ENCODE data around the gene FAM168A.

The FAM168A gene

GRCh38 chr11:73410627-73411026 is 187.3 kb downstream of the FAM168A start:
- Histone ChIP-seq H3K27ac (ENCODE audit: insufficient read depth, low read length, poor library complexity, severe bottlenecking) (no peak overlapping the region), H3K4me1 (ENCODE audit: control insufficient read depth, insufficient read depth, low read length, poor library complexity, severe bottlenecking) (no peaks in the 10 kb centered on the region), H3K4me3 (ENCODE audit: insufficient read depth, low read depth, low read length, poor library complexity, severe bottlenecking) (no peak overlapping the region), H3K27me3 (replicated peaks; ENCODE audit: control insufficient read depth, insufficient read depth, low read length, poor library complexity, severe bottlenecking) (no peaks in the 10 kb centered on the region), H3K9me3 (ENCODE audit: control insufficient read depth, low read length) (no peaks in the 10 kb centered on the region), H3K36me3 (ENCODE audit: control insufficient read depth, insufficient read depth, low read length) (peaks cover 15% of the 10 kb centered on the region)
- DNase-seq = no peak

- H3K27me3 ChIP-seq (replicated peaks; ENCODE audit: control insufficient read depth, insufficient read depth, low read length, poor library complexity, severe bottlenecking) = no peaks in the 10 kb centered on the region
- H3K4me1 ChIP-seq (ENCODE audit: control insufficient read depth, insufficient read depth, low read length, poor library complexity, severe bottlenecking) = no peaks in the 10 kb centered on the region
- no peak overlapping the region for H3K4me3 ChIP-seq (ENCODE audit: insufficient read depth, low read depth, low read length, poor library complexity, severe bottlenecking)
- no peak overlapping the region for H3K27ac ChIP-seq (ENCODE audit: insufficient read depth, low read length, poor library complexity, severe bottlenecking)
- no peaks in the 10 kb centered on the region for H3K9me3 ChIP-seq (ENCODE audit: control insufficient read depth, low read length)
- no peak for DNase-seq
- peaks cover 15% of the 10 kb centered on the region for H3K36me3 ChIP-seq (ENCODE audit: control insufficient read depth, insufficient read depth, low read length)
Observed at GRCh38 chr11:73409431-73409830, 188.5 kb downstream of the FAM168A start.

- Histone ChIP-seq H3K36me3 (ENCODE audit: control insufficient read depth, insufficient read depth, low read length) (peaks cover 15% of the 10 kb centered on the region), H3K27me3 (replicated peaks; ENCODE audit: control insufficient read depth, insufficient read depth, low read length, poor library complexity, severe bottlenecking) (no peaks in the 10 kb centered on the region), H3K4me1 (ENCODE audit: control insufficient read depth, insufficient read depth, low read length, poor library complexity, severe bottlenecking) (no peaks in the 10 kb centered on the region), H3K4me3 (ENCODE audit: insufficient read depth, low read depth, low read length, poor library complexity, severe bottlenecking) (no peak overlapping the region), H3K9me3 (ENCODE audit: control insufficient read depth, low read length) (no peaks in the 10 kb centered on the region), H3K27ac (ENCODE audit: insufficient read depth, low read length, poor library complexity, severe bottlenecking) (no peak overlapping the region)
- no peak for DNase-seq
Observed at GRCh38 chr11:73406619-73407018, 191.3 kb downstream of the FAM168A start.

DNA sequence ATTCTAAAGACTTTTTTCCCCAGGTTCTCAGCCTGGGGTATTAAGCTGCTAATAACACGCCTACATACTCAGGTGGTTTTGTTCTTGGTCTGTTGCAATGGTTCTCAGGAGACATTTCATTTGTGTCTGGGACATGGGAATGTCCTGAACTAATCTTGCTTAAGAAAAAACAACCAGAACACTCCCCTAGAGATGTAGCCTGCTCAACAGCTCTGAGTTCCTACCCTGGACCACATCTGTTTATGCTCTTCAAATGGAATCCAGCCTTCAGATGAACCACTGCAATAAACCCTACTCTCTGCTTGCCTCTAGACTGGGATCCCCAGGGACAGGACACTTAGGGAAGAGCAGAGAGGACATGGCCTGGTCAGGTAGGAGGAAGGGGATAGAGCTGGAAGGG is 191.8 kb downstream of the FAM168A start:
- Histone ChIP-seq H3K4me3 (ENCODE audit: insufficient read depth, low read depth, low read length, poor library complexity, severe bottlenecking) (no peak overlapping the region), H3K27me3 (replicated peaks; ENCODE audit: control insufficient read depth, insufficient read depth, low read length, poor library complexity, severe bottlenecking) (no peaks in the 10 kb centered on the region), H3K36me3 (ENCODE audit: control insufficient read depth, insufficient read depth, low read length) (peaks cover 12% of the 10 kb centered on the region), H3K27ac (ENCODE audit: insufficient read depth, low read length, poor library complexity, severe bottlenecking) (no peak overlapping the region), H3K9me3 (ENCODE audit: control insufficient read depth, low read length) (no peaks in the 10 kb centered on the region), H3K4me1 (ENCODE audit: control insufficient read depth, insufficient read depth, low read length, poor library complexity, severe bottlenecking) (no peaks in the 10 kb centered on the region)
- DNase-seq = no peak

- H3K27ac ChIP-seq (ENCODE audit: insufficient read depth, low read length, poor library complexity, severe bottlenecking) = no peak overlapping the region
- no peaks in the 10 kb centered on the region for H3K4me1 ChIP-seq (ENCODE audit: control insufficient read depth, insufficient read depth, low read length, poor library complexity, severe bottlenecking)
- no peak for DNase-seq
- H3K27me3 ChIP-seq (replicated peaks; ENCODE audit: control insufficient read depth, insufficient read depth, low read length, poor library complexity, severe bottlenecking) = no peaks in the 10 kb centered on the region
- H3K36me3 ChIP-seq (ENCODE audit: control insufficient read depth, insufficient read depth, low read length) = peaks cover 9% of the 10 kb centered on the region
- no peak overlapping the region for H3K4me3 ChIP-seq (ENCODE audit: insufficient read depth, low read depth, low read length, poor library complexity, severe bottlenecking)
- no peaks in the 10 kb centered on the region for H3K9me3 ChIP-seq (ENCODE audit: control insufficient read depth, low read length)
Observed at GRCh38 chr11:73405146-73405510, 192.8 kb downstream of the FAM168A start.

DNA sequence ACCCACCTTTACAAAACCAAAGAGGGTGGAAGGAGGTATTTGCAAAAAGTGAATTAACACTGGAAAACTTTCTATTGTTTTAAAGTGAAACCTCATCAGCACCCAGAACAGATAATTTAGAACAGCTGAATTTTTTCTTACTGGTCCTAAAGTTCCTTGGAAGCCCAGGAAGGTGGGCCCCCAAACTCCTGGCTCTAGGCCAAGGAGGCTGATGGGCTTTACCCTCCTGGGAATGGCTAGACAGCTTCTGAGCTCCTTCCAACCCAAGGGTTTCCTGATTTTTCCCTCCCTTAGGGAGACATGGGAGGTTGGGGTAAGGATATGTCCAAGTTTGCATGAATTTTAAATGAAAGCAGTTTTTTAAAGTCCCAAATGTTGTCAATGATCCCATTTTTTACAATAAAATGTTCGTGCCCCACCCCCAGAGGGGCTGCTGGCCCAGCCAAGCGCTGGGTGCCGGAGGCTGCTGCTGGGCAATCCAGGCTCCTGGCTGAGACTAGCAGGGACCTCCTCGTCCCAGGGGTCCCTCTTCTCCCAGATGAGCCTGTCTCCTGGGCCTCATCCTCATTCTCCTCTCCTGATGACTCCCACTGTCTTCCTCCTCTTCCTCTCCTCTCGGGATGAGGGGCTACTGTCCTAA is 193.3 kb downstream of the FAM168A start:
- no peaks in the 10 kb centered on the region for H3K4me1 ChIP-seq (ENCODE audit: control insufficient read depth, insufficient read depth, low read length, poor library complexity, severe bottlenecking)
- no peak overlapping the region for H3K27ac ChIP-seq (ENCODE audit: insufficient read depth, low read length, poor library complexity, severe bottlenecking)
- H3K9me3 ChIP-seq (ENCODE audit: control insufficient read depth, low read length) = no peaks in the 10 kb centered on the region
- H3K27me3 ChIP-seq (replicated peaks; ENCODE audit: control insufficient read depth, insufficient read depth, low read length, poor library complexity, severe bottlenecking) = no peaks in the 10 kb centered on the region
- no peak overlapping the region for H3K4me3 ChIP-seq (ENCODE audit: insufficient read depth, low read depth, low read length, poor library complexity, severe bottlenecking)
- DNase-seq = no peak
- H3K36me3 ChIP-seq (ENCODE audit: control insufficient read depth, insufficient read depth, low read length) = peaks cover 9% of the 10 kb centered on the region

DNA sequence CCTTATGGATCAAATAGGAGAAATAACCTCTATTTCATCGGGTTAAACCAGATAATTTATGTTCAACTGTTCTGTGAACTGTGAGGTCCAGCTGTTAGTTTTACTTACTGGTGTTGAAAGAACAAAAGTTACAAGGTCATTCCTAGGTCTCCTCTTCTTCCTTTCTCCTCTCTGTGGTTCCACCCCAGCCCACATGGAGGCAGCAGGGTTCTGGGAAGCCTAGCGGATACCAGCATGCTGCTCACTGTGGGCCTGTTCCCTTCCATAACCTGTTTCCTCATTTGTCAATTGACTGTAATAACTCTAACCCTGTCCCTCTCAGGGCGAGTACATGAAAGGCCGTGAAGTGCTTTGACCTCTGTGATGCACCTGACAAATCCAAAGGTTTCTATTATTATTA is 193.9 kb downstream of the FAM168A start:
- no peak for DNase-seq
- H3K4me3 ChIP-seq (ENCODE audit: insufficient read depth, low read depth, low read length, poor library complexity, severe bottlenecking) = no peak overlapping the region
- H3K27ac ChIP-seq (ENCODE audit: insufficient read depth, low read length, poor library complexity, severe bottlenecking) = no peak overlapping the region
- H3K27me3 ChIP-seq (replicated peaks; ENCODE audit: control insufficient read depth, insufficient read depth, low read length, poor library complexity, severe bottlenecking) = no peaks in the 10 kb centered on the region
- no peaks in the 10 kb centered on the region for H3K9me3 ChIP-seq (ENCODE audit: control insufficient read depth, low read length)
- peaks cover 4% of the 10 kb centered on the region for H3K36me3 ChIP-seq (ENCODE audit: control insufficient read depth, insufficient read depth, low read length)
- no peaks in the 10 kb centered on the region for H3K4me1 ChIP-seq (ENCODE audit: control insufficient read depth, insufficient read depth, low read length, poor library complexity, severe bottlenecking)

DNA sequence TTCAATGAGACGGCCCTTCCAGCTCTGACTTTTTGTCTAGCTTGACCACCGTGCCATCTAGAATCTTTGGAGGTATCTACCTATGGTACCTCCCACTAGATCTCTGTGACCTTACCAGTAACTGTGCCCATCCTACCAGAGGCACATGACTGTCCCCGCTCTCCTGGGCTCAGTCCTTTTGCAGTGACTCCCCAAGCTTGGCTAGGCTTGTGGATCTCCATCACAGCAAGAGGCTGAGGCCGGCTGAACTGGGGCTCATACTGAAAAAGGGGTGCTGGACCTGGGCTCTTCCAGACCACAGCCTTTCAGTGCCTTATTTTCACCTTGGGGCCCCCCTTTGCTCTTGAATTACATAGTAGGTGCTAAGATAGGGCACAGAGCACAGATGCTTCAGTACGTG is 194.4 kb downstream of the FAM168A start:
- Histone ChIP-seq H3K27me3 (replicated peaks; ENCODE audit: control insufficient read depth, insufficient read depth, low read length, poor library complexity, severe bottlenecking) (no peaks in the 10 kb centered on the region), H3K27ac (ENCODE audit: insufficient read depth, low read length, poor library complexity, severe bottlenecking) (no peak overlapping the region), H3K36me3 (ENCODE audit: control insufficient read depth, insufficient read depth, low read length) (no peaks in the 10 kb centered on the region), H3K9me3 (ENCODE audit: control insufficient read depth, low read length) (no peaks in the 10 kb centered on the region), H3K4me3 (ENCODE audit: insufficient read depth, low read depth, low read length, poor library complexity, severe bottlenecking) (no peak overlapping the region), H3K4me1 (ENCODE audit: control insufficient read depth, insufficient read depth, low read length, poor library complexity, severe bottlenecking) (no peaks in the 10 kb centered on the region)
- DNase-seq = no peak

DNA sequence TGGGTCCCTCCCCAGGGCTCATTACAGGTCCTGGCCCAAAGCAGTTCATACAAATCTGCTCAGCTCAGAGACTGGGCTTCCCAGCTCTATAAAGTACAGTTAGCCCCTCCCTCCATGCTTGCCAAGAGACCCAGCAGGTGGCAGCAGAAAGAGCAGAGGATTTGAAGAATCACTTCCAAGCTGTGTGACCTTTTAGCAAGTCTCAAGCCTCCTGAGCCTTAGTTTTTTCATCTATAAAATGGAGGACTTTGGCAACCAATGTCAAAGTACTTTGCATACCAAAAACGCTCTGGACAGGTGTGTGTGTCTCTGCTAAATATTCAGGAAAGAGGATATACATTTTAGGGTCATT is 195.1 kb downstream of the FAM168A start:
- Histone ChIP-seq H3K9me3 (ENCODE audit: control insufficient read depth, low read length) (no peaks in the 10 kb centered on the region), H3K4me3 (ENCODE audit: insufficient read depth, low read depth, low read length, poor library complexity, severe bottlenecking) (no peak overlapping the region), H3K27me3 (replicated peaks; ENCODE audit: control insufficient read depth, insufficient read depth, low read length, poor library complexity, severe bottlenecking) (no peaks in the 10 kb centered on the region), H3K27ac (ENCODE audit: insufficient read depth, low read length, poor library complexity, severe bottlenecking) (no peak overlapping the region), H3K4me1 (ENCODE audit: control insufficient read depth, insufficient read depth, low read length, poor library complexity, severe bottlenecking) (no peaks in the 10 kb centered on the region), H3K36me3 (ENCODE audit: control insufficient read depth, insufficient read depth, low read length) (no peaks in the 10 kb centered on the region)
- DNase-seq = no peak

DNA sequence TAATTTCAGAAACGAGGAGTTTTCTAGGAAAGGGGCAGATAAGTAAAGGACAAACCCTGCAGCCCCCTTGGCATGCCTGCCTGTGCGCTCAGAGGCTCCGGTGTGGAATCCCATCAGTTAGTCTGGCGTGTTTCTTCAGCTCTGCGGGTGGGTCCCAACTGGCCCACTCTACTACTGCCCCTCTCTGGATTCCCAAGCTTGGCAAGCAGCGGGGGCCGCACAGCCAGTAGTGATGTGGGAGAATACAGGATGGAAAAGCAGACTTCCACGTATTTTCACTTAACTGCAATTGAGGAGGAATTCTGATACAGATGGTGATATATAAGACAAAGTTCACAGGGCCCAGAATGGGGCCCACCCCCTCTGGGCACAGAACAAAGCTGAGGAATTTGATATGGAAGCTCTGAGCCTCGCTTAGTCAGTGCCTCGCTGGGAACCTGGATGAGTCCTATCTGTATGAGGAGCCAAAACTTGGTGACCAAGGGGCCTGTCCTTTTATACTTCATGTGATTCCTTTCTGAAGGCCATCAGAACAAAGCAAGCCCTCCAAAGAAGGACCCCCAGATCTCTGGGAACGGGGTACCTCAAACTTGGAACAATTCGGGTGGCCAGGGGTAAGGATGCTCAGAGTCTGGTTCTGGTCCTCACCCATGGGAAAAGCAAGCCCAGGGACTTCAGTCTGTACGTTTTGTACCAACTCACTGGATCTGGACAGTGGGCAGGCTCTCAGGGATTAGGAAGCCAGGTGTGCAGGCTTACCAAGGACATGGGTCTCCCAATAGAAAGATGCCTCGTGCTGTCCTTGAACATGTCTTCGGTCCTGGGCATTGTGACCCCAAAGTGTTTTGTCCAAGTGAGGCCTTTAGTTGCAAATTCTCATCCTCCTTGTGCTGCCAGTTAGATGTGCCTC is 195.7 kb downstream of the FAM168A start:
- no peak for DNase-seq
- no peaks in the 10 kb centered on the region for H3K9me3 ChIP-seq (ENCODE audit: control insufficient read depth, low read length)
- H3K27me3 ChIP-seq (replicated peaks; ENCODE audit: control insufficient read depth, insufficient read depth, low read length, poor library complexity, severe bottlenecking) = no peaks in the 10 kb centered on the region
- H3K36me3 ChIP-seq (ENCODE audit: control insufficient read depth, insufficient read depth, low read length) = no peaks in the 10 kb centered on the region
- no peak overlapping the region for H3K4me3 ChIP-seq (ENCODE audit: insufficient read depth, low read depth, low read length, poor library complexity, severe bottlenecking)
- no peak overlapping the region for H3K27ac ChIP-seq (ENCODE audit: insufficient read depth, low read length, poor library complexity, severe bottlenecking)
- H3K4me1 ChIP-seq (ENCODE audit: control insufficient read depth, insufficient read depth, low read length, poor library complexity, severe bottlenecking) = no peaks in the 10 kb centered on the region
